PC-3 (cell line): ENCODE data around the gene CFAP410.

Source experiments
- EZH2 ChIP-seq: fragments of 300-600 bp; sonication (generic); IDR thresholded peaks from one replicate; pipeline ENCODE4 v1.6.1; 2017; ENCODE audit warnings: antibody characterized with exemption, mild to moderate bottlenecking, low read length; ENCODE audit not compliant: unreplicated experiment
- EZH2phosphoT487 ChIP-seq: fragments of 300-600 bp; sonication (generic); IDR thresholded peaks from 2 replicates; pipeline ENCODE4 v1.6.1; 2018; ENCODE audit warnings: mild to moderate bottlenecking, antibody characterized with exemption, low read length, borderline replicate concordance
- TF ChIP-seq, protein P1 (sequence below): fragments of 300-600 bp; sonication (generic); conservative IDR thresholded peaks from 2 replicates; pipeline ENCODE4 v1.5.1; 2017; ENCODE audit warnings: antibody characterized with exemption, low read depth, mild to moderate bottlenecking, low read length

DNA sequence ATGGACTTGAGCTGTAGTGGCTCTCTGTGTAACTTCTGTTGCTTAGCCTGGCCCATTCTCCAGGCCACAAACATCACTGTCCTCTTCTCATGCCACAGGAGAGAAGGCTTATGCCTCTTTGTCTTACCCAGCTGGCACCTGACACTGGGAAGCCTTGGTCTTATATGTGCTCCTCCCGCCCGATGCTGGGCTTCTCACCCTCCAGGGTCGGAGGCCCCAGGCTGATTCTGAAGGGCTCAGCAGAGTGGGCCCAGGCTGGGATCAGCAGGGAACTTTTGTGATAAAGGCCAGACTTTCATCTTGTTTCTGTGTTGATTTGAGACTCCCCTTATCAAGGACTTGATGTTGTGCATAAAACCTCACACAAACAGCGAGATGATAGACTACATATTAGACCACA is 44.0 kb upstream of the CFAP410 start:
- TF ChIP-seq, protein P1, sequence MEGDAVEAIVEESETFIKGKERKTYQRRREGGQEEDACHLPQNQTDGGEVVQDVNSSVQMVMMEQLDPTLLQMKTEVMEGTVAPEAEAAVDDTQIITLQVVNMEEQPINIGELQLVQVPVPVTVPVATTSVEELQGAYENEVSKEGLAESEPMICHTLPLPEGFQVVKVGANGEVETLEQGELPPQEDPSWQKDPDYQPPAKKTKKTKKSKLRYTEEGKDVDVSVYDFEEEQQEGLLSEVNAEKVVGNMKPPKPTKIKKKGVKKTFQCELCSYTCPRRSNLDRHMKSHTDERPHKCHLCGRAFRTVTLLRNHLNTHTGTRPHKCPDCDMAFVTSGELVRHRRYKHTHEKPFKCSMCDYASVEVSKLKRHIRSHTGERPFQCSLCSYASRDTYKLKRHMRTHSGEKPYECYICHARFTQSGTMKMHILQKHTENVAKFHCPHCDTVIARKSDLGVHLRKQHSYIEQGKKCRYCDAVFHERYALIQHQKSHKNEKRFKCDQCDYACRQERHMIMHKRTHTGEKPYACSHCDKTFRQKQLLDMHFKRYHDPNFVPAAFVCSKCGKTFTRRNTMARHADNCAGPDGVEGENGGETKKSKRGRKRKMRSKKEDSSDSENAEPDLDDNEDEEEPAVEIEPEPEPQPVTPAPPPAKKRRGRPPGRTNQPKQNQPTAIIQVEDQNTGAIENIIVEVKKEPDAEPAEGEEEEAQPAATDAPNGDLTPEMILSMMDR, result no peak
- TF ChIP-seq EZH2 (no peak), EZH2phosphoT487 (no peak)
